GM18526 (cell line): ENCODE results near the gene KLB.

Experiments
- POLR2A ChIP-seq: IDR thresholded peaks from 3 replicates; pipeline ENCODE4 v1.6.1; 2011; ENCODE audit not compliant: insufficient read length; ENCODE audit errors: extremely low read depth

Gene KLB

DNA sequence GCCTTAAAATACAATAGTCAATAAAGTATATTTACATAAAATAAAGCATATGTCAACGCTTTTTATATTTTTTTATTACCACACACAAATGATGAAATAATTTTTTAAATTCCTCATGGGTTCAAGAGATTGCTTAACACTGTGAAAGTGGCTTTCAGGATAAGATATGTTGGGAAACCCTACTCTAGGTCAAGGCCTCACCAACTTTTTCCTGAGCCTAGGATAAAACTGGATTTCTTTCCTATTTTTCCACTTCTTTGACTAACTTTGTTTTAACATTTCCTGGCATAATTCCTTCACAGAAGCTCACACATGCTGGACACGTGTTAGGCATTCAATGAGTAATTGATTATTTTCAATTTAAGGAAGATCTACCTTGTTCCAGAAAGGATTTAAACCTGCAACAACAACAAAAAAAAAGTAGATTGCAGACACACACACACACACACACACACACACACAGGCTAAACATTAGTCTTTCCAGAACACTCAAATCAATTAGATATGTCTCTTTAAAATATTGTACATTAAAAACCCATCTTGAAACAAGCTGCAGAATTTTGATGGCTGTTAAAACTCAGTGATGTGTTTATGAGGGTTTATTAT is 9.1 kb downstream of the KLB start:
- TF ChIP-seq POLR2A, result no peak

DNA sequence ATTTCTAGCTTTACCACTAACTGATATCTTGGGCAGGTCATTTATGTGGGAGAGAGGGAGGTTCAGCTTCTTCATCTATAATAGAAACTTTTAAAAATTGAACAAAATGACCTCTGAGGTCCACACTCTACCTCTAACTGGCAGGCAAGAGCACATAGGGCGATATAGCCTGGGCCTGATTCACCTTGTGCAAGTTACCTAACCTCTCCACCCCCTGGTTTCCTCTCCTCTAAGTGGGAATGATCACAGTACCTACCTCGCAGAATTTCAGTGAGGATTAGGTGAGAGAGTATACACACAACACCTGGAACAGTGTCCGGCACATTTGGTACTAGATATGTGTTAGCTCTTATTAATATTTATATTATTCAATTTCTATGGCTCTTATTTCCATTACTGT is 15.5 kb downstream of the KLB start:
- TF ChIP-seq POLR2A, result no peak

DNA sequence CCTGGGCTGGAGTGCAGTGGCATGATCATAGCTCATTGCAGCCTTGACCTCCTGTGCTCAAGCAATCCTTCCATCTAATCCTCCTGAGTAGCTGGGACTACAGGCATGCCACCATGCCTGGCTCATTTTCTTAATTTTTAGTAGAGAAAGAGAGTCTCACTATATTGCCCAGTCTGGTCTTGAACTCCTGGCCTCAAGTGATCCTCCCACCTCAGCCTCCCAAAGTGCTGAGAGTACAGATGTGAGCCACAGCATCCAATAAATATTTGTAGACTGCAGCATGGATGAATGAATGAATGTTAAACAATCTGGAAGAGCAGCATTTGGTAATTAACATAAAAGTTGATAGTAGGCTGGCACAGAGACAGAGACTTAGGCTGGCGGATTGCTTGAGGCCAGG is 20.0 kb downstream of the KLB start:
- TF ChIP-seq POLR2A, result no peak

DNA sequence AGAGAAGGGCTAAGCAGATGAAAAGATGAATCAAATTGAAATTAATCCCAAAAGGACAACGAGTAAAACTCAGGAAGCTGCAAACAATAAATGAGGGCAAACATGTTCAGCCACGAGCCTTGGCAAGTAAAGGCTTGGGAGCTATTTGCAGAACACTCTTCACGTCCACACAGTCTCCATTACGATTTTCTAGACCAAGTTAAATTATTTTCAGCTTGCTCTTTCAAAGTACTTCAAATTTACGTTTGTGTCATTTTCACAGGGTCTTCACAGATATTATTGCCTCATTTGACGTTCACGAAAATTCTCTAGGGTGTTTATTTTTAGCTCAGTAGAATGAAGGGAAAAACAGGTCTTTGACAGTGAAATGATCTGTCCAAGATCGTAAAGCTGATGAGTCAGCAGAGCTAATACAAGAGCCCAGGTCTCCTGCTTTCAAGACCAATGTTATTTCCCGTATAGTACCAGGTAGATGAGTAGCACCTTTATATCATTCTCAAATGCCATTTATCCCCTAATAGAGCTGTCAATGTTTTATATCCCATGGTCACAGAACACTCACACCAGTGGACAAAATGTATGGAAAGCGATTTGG is 20.9 kb downstream of the KLB start:
- no peak for TF ChIP-seq POLR2A

DNA sequence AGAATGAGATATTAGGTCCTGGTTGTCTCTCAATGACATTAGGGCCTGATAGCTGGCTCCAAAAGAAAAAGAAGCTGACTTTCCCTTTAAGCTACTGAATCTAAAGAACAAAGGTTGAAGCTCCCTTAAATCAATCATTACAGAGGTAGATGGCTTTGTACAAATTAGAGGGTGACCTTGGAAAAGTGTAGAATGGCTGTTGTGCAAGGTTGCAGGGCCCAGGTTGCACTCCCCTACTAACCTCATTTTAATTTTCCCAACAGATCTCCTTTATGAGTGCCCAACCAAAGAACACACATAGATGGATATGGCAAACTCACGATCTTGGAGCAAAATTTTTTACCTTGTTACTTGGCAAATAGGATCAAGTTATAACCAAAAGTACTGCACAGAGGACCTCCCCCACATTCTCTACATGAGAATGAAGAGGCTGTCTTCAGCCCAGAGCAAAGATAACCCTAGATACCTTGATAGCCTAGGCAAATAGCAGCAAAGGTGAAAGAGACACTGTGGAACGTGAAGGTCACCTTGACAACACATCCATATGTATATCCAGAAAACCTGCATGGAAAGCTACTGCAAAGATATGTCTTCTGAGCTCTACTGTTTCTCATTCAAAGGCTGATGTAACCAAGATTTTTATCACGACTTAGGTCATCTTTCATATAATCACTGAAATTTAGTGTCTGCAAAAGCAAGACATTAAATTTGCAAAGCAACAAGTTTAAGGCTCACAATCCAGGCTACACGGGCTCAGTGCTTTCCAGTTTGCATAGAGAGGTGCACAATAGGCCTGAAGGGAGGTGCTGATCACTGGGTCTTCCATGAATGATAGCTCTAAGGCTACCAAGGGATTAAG is 23.0 kb downstream of the KLB start:
- TF ChIP-seq POLR2A, result no peak

DNA sequence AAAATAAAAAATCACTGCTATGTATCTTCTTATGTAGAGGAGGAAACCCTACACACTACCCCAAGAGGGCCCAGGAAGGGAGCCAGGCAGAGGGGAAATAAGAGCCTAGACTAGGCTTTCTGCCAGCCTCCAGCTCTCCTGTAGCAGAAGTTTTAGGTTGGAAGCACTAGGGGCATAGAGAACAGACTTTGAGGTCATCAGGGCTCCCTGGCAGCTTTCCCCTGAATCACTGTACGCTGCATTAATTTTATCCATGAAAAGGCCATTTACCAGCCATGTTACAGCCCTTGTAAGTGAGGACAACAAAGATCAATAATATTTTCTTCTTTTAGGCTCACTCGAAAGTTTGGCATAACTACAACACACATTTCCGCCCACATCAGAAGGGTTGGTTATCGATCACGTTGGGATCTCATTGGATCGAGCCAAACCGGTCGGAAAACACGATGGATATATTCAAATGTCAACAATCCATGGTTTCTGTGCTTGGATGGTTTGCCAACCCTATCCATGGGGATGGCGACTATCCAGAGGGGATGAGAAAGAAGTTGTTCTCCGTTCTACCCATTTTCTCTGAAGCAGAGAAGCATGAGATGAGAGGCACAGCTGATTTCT is 27.3 kb downstream of the KLB start:
- TF ChIP-seq POLR2A, result no peak

DNA sequence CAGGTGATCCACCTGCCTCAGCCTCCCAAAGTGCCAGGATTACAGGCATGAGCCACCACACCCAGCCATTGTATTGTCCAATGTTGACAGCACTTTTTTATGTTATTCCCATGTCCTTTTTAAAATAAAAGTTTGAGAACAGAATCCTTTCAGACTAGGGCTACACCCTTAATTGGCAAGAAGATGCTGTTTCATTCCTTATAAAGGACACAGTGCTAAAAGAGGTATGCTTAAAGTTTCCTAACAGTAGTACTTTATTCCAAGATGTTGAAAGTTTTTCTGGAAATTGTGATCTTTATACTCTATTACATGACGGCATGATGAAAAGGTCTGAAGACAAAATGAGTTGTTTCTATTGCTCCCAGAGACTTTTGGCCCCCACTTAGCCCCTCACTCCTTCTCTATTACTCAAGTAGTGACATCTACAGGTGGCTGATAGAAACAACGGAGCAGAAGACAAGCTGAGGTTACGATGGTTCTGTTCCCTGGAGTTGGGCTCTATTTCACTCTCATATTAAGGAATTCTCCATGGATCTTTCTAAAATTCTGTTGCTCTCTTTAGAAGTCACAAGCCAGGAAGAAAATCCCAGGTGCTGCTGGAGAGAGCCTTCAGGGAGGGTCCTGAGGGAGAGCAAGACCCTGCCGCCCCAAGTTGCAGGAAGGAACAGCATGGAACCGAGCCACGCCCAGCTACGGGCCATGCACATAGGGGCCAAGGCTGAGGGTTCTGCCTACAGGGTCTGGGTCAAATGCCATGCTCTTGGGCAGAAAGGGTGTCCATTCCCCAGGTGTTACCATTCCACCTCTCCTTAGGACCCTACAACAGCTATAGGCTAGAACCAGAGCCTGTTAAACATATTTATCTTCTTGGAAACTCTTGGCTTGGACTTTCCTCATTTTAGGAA is 29.2 kb downstream of the KLB start:
- no peak for TF ChIP-seq POLR2A

DNA sequence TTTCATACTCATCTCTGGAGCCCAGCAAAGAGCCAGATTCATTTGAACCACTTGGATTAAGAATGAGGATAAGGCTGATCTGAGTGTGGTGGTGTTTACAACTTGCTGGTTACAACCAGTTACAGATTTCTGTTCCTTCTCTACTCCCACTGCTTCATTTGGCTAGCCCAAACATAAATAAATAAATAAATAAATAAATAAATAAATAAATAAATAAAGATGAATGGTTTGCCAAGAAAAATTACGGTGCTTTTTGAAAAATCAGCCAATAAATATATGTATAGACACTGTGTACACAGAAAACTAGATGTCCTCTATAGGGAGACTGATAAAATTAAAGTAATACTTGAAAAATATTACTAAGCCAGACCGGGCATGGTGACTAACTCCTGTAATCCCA is 34.9 kb downstream of the KLB start:
- no peak for TF ChIP-seq POLR2A

DNA sequence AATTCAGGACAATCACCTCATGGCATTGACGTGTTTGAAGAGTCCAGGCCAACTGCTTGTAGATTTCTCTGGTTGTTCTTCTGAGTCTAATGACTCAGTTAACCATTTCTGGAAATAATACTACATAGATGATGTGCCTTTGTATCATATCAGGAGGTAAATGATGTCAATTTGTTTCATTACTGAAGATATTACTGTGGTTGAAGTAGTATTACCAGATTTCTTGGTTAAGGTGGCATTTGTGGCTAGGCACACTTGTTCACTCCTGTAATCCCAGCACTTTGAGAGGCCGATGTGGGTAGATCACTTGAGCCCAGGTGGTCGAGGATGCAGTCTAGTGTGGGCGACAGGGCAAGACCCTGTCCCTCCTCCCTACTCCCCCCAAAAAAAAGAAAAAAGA is 36.3 kb downstream of the KLB start:
- no peak for TF ChIP-seq POLR2A

DNA sequence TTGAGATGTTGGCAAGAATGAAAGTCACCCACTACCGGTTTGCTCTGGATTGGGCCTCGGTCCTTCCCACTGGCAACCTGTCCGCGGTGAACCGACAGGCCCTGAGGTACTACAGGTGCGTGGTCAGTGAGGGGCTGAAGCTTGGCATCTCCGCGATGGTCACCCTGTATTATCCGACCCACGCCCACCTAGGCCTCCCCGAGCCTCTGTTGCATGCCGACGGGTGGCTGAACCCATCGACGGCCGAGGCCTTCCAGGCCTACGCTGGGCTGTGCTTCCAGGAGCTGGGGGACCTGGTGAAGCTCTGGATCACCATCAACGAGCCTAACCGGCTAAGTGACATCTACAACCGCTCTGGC is 39.7 kb downstream of the KLB start:
- TF ChIP-seq POLR2A, result no peak

DNA sequence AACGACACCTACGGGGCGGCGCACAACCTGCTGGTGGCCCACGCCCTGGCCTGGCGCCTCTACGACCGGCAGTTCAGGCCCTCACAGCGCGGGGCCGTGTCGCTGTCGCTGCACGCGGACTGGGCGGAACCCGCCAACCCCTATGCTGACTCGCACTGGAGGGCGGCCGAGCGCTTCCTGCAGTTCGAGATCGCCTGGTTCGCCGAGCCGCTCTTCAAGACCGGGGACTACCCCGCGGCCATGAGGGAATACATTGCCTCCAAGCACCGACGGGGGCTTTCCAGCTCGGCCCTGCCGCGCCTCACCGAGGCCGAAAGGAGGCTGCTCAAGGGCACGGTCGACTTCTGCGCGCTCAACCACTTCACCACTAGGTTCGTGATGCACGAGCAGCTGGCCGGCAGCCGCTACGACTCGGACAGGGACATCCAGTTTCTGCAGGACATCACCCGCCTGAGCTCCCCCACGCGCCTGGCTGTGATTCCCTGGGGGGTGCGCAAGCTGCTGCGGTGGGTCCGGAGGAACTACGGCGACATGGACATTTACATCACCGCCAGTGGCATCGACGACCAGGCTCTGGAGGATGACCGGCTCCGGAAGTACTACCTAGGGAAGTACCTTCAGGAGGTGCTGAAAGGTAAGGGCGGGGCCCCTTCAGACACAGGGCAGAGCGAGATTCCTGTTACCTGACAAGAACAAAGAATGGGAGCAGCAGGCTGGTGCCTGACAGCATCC is 40.3 kb downstream of the KLB start:
- TF ChIP-seq POLR2A, result no peak

DNA sequence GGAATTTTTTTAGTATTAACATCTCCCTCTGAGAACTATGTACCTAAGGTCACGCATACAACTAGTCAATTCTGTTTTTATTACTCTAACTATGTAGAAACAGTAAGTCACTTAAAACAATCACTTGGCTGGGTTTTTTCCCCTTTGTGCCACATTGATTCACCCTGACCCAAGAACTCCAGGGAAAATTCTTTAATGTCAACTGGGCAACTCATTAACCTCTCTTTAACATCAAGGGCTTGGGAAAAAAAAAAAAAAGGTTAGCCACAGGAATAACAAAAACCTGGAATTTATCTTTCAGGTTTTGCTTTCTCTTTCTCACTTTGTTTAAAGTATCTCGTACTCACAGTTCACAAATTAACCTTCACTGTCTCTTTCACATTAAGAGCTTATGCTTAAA is 43.9 kb downstream of the KLB start:
- no peak for TF ChIP-seq POLR2A

DNA sequence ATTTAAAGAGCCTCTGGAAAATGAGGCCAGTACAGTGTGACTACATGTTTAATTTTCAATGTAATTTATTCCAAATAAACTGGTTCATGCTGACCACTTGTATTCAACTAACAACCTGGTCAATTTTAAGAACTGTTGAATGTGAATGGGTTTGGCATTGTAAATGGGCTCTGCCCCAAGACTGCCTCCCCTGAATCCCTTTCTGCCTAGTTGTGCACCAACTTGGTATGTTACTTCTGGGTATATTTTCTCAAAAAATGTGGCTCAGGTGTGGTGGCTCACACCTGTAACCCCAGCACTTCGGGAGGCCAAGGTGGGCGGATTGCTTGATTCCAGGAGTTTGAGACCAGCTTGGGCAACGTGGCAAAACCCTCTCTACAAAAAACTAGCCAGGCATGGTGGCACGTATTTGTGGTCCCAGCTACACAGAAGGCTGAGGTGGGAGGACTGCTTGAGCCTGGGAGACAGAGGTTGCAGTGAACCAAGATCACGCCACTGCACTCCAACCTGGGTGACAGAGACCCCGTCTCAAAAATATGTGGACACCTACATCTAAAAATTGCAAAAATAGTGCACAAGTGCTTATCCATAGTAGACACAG is 44.8 kb downstream of the KLB start:
- TF ChIP-seq POLR2A, result no peak

DNA sequence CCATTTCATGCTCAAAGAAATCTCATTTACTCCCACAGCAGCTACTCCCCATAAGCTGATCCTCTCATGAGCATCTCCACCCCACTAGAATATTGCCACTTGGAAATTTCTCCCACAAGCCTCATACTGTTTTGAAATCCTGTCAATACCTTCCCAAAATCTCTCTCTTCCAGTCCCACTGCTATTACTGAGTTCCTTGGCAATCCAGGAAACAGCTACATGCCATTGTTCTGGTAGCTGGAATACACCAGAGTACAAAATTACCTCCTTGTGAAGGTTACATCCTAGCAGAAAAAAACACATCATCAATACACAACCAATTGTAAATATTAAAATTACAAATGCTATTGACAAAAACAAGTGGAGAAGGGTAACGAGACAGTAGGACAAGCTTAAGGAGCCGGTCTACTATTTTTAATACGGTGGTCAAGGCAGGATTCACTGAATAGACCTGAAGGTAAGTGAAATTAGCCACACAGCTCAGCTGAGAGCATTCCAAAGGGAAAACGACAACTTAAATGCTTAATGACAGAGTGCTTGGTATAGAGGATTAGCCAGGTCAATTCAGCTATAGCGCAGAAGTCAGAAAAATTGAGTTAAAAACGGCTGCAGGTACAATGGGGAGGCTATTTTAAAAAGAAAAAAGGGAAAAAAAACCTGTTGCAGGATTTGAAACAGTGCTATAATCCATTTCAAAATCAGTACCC is 45.6 kb downstream of the KLB start:
- no peak for TF ChIP-seq POLR2A
